SK-N-MC (cell line): ENCODE data around the gene GRIP2.

Experiments used
- EZH2 ChIP-seq: fragments of 200-600 bp; sonication (generic); IDR thresholded peaks from one replicate; pipeline ENCODE4 v1.6.1; 2017; ENCODE audit warnings: antibody characterized with exemption
- FOXP2 ChIP-seq: optimal IDR thresholded peaks from 2 replicates; pipeline ENCODE3; 2011; ENCODE audit warnings: mild to moderate bottlenecking, moderate library complexity; ENCODE audit not compliant: insufficient read depth; ENCODE audit errors: extremely low read length, control extremely low read depth
- POLR2AphosphoS5 ChIP-seq: IDR thresholded peaks from 2 replicates; pipeline ENCODE4 v1.6.1; 2012; ENCODE audit warnings: mild to moderate bottlenecking, low read depth, low read length, borderline replicate concordance

DNA sequence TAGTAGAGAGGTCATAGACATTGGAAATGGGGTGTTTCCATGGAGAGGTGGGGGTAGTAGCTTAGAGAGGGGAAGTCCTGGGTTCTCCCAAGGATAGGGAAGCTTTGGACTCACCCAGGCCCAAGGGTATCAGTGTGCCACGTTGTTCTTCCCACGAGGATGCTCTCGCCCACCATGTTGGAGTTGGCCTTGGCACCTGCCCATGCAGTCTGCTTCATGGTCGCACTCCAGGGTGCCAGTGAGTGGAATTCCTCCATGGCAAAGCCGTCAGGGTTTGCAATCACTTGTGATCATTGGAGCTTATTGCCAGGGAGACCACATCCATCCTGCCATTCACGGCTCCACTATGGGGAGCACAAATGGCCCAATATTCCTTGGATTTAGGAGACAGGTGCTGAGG lies 60.6 kb downstream of the GRIP2 start:
- TF ChIP-seq POLR2AphosphoS5 (no peak), EZH2 (no peak), FOXP2 (no peak)
